HepG2 (cell line): ENCODE data around the gene TMEM143. TPM values are rescaled to one million over a fixed set of nuclear protein-coding genes. Genes with fewer than 3 reads are reported as not detected.

ENCODE experiments used
- CC2D1A ChIP-seq: sonication (generic); formaldehyde crosslinking; IDR thresholded peaks from 2 replicates; pipeline ENCODE4 v1.8.1; 2023; ENCODE audit warnings: mild to moderate bottlenecking, missing genetic modification reagents
- CERS6 ChIP-seq: sonication (generic); formaldehyde crosslinking; IDR thresholded peaks from 2 replicates; pipeline ENCODE4 v1.5.0; 2020; ENCODE audit warnings: missing genetic modification reagents
- CREB1 ChIP-seq, 2 experiments: fragments of 450-650 bp in 1 of 2; IDR thresholded peaks; 2 replicates each; pipeline ENCODE4 v1.6.1; 2016 to 2017; ENCODE audit warnings: control low read depth in 1 of 2, mild to moderate bottlenecking in 1 of 2, missing compliant biosample characterization in 1 of 2, missing genetic modification characterization in 1 of 2
- HNRNPL ChIP-seq: fragments of 200-400 bp; formaldehyde crosslinking; IDR thresholded peaks from 2 replicates; pipeline ENCODE4 v1.6.1; 2017; ENCODE audit warnings: mild to moderate bottlenecking, low read depth, low read length
- NFKB2 ChIP-seq: sonication (generic); formaldehyde crosslinking; IDR thresholded peaks from 2 replicates; pipeline ENCODE4 v1.4.0; 2020; ENCODE audit warnings: missing genetic modification reagents, borderline replicate concordance
- NFYC ChIP-seq: IDR thresholded peaks from 2 replicates; pipeline ENCODE4 v1.6.1; 2016; ENCODE audit warnings: missing genetic modification reagents, missing compliant biosample characterization
- NR2F2 ChIP-seq: IDR thresholded peaks from 2 replicates; pipeline ENCODE4 v1.6.1; 2012; ENCODE audit warnings: low read depth, inconsistent platforms, borderline replicate concordance
- PATZ1 ChIP-seq: sonication (generic); formaldehyde crosslinking; IDR thresholded peaks from 2 replicates; pipeline ENCODE4 v1.4.0; 2020; ENCODE audit warnings: missing genetic modification reagents
- POGZ ChIP-seq: sonication (generic); formaldehyde crosslinking; IDR thresholded peaks from 2 replicates; pipeline ENCODE4 v1.4.0; 2020; ENCODE audit warnings: mild to moderate bottlenecking, missing genetic modification reagents
- SKI ChIP-seq: fragments of 450-650 bp; IDR thresholded peaks from one replicate; pipeline ENCODE4 v1.6.1; 2018; ENCODE audit warnings: mild to moderate bottlenecking; ENCODE audit not compliant: partially characterized antibody
- SMAD1 ChIP-seq: sonication (generic); formaldehyde crosslinking; IDR thresholded peaks from 2 replicates; pipeline ENCODE4 v1.4.0; 2020; ENCODE audit warnings: missing genetic modification reagents, low read depth, mild to moderate bottlenecking, borderline replicate concordance
- SNAI1 ChIP-seq: sonication (generic); formaldehyde crosslinking; IDR thresholded peaks from 2 replicates; pipeline ENCODE4 v1.5.0; 2020; ENCODE audit warnings: mild to moderate bottlenecking, missing genetic modification reagents, borderline replicate concordance
- SYNCRIP ChIP-seq: fragments of 200-400 bp; formaldehyde crosslinking; IDR thresholded peaks from 2 replicates; pipeline ENCODE4 v1.6.1; 2018; ENCODE audit warnings: mild to moderate bottlenecking, low read depth, low read length; ENCODE audit not compliant: insufficient read depth
- TEF ChIP-seq: sonication (generic); formaldehyde crosslinking; IDR thresholded peaks from 2 replicates; pipeline ENCODE4 v1.5.0; 2020; ENCODE audit warnings: missing genetic modification reagents
- ZNF280D ChIP-seq: sonication (generic); formaldehyde crosslinking; IDR thresholded peaks from 2 replicates; pipeline ENCODE4 v1.5.1; 2020; ENCODE audit warnings: mild to moderate bottlenecking, missing genetic modification reagents
- ZNF503 ChIP-seq: sonication (generic); formaldehyde crosslinking; IDR thresholded peaks from 2 replicates; pipeline ENCODE4 v1.4.0; 2020; ENCODE audit warnings: missing genetic modification reagents
- ZSCAN25 ChIP-seq: sonication (generic); formaldehyde crosslinking; IDR thresholded peaks from 2 replicates; pipeline ENCODE4 v1.8.0; 2022; ENCODE audit warnings: mild to moderate bottlenecking, missing genetic modification reagents
- polyA plus RNA-seq, 8 experiments: library from polyadenylated mRNA; depleted of rRNA in 3 of 8; stranded (reverse) in 7 of 8; unstranded in 1 of 8; fragments of >200 nt; fragmentation: Illumina TruSeq in 4 of 8; extraction: Trizol in 4 of 8; gene quantifications; 2 replicates each; pipeline versions ENCODE4 v1.2.1 to v1.2.3, GENCODE V29; 2011 to 2016; ENCODE audit warnings: low read depth in 4 of 8, missing spikeins in 1 of 8, mixed read lengths in 1 of 8; ENCODE audit not compliant: insufficient read depth in 1 of 8
- total RNA-seq, 5 experiments: library from RNA; depleted of rRNA; stranded (reverse); fragments of >200 nt; fragmentation: Illumina TruSeq; extraction: Trizol; gene quantifications; 2 replicates each; pipeline ENCODE4 v1.2.3, GENCODE V29; 2016; ENCODE audit warnings: low read depth in 1 of 5

Gene TMEM143
- total and polyA plus RNA-seq, 2 of the 13 experiments (the other 11 are each of a cell fraction or from before 2014, with no cell fraction given): 7.7 to 11.3 TPM

DNA sequence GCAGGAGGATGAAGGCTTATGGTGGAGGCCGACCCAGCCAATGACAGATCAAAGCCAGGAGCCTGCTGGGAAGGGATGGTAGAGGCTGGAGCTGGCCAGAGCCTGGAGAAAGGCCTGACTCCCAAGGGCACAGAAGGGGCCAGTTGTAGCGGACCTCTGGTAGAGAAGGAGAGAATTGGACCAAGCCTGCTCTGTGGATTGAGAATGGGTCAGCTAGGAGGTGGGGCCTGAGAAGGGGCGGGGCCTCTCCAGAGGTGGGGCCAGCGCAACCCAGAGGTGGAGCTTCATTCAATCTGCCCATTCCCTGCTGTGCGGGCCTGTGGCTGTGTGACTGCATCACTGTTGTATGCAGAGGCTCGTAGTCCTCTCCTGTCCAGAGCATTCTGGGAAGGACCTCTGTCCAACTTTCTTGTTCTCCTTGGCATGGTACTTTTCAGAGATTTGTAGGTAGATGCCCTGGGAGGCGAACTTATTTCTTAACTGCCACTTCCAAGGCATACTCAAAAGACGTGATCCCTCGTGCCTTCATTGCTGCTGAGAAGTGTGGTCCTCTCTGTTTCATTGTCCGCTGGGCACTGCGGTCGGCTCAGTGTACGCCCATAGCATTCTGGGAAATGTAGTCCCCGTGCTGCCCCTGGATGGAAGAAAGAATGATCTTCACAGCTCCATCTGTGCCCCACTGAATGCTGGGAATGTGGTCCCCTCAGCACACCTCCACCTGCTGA is 36.4 kb upstream of the TMEM143 start (continued):
- TF ChIP-seq PATZ1 (CRISPR knock-in tag) (no peak), NFKB2 (CRISPR knock-in tag) (no peak), SYNCRIP (no peak), SKI (no peak), SNAI1 (CRISPR knock-in tag) (no peak), HNRNPL (no peak), SMAD1 (no peak), POGZ (no peak), ZNF280D (no peak), CREB1 (IDR thresholded peaks at IDR 0.05) (no peak), CREB1 (CRISPR knock-in tag; IDR thresholded peaks at IDR 0.05) (no peak), NFYC (CRISPR knock-in tag) (no peak), NR2F2 (no peak), ZNF503 (CRISPR knock-in tag) (no peak), CERS6 (CRISPR knock-in tag) (no peak), ZSCAN25 (CRISPR knock-in tag) (no peak), TEF (CRISPR knock-in tag) (no peak), CC2D1A (CRISPR knock-in tag) (no peak)
